Mesodermal cell (in vitro differentiated cells): ENCODE data around the gene GEMIN2.
"Not testable (repeated sequence)": the region's sequence is repeated elsewhere in the genome, so short reads cannot be mapped to it uniquely, and the experiment has no call there.

Experiments used
- H3K27ac ChIP-seq: 2 replicates; pipeline ENCODE4 v1.7.0; 2013; ENCODE audit warnings: mild to moderate bottlenecking, low read depth, low read length, moderate library complexity; ENCODE audit not compliant: severe bottlenecking
- H3K36me3 ChIP-seq: 2 replicates; pipeline ENCODE4 v1.7.1; 2013; ENCODE audit warnings: mild to moderate bottlenecking, low read length, moderate library complexity; ENCODE audit not compliant: control insufficient read depth, insufficient read depth
- H3K4me1 ChIP-seq: one replicate; pipeline ENCODE4 v1.7.1; 2013; ENCODE audit warnings: mild to moderate bottlenecking, low read length; ENCODE audit not compliant: insufficient read depth, control insufficient read depth, poor library complexity, severe bottlenecking
- H3K4me3 ChIP-seq: 2 replicates; pipeline ENCODE4 v1.7.0; 2013; ENCODE audit warnings: low read length, control low read depth, mild to moderate bottlenecking; ENCODE audit not compliant: insufficient read depth, poor library complexity, severe bottlenecking; ENCODE audit errors: extremely low read depth
- H3K9me3 ChIP-seq: 2 replicates; pipeline ENCODE4 v1.7.1; 2013; ENCODE audit warnings: mild to moderate bottlenecking, low read length, moderate library complexity; ENCODE audit not compliant: control insufficient read depth
- WGBS, 2 experiments: methylation state at CpG; one replicate each; pipeline ENCODE4 v1.1.5; 2013; ENCODE audit warnings: missing lambda C conversion rate in 2 of 2; ENCODE audit not compliant: insufficient coverage in 2 of 2; 5-methylcytosine and 5-hydroxymethylcytosine counted together

GEMIN2 gene

DNA sequence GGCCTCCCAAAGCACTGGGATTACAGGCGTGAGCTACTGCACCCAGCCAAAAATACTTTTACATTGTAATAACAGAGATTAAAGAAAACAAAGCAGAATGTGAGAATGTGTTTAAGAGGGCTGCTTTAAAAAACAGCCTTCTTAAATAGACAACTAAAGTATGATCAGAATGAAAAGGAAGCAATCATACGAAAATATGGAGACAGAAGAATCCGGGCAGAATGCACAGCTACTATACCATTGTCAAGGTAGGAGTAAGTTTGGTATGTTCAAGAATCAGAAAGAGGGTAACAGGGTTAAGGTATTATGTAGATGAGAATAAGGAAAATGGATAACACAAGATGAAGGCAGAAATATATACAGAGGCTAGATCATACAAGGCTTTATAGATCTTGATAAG, 19.6 kb upstream of the GEMIN2 start:
- H3K4me3 ChIP-seq, result no peak overlapping the region
- H3K9me3 ChIP-seq, result no peaks in the 10 kb centered on the region
- H3K27ac ChIP-seq, result no peak overlapping the region
- H3K36me3 ChIP-seq, result peaks cover 68% of the 10 kb centered on the region
- peaks cover 5% of the 10 kb centered on the region for H3K4me1 ChIP-seq
- WGBS, 2 experiments, result 92 to 100% methylated on average over 2 of the region's 3 CpGs

DNA sequence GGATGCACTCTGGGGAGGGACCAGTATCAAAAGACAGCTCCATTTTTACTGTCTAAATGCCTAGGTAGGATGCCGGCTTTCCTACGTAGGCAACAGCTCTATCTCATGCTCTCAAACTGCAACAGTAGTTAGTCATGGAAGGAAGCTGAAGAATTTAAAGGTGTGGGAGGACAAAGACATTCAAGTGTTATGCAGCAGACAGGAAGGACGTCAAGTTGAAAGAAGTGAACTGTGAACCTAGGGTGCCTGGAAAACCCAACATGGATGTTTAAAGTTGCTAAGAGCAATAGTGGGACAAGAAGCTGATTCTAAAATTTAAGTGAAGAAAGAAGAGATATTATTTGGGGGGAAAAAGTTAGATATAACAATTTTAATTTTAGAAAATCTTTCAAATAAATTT, 17.0 kb upstream of the GEMIN2 start:
- peak overlapping the region; percentile 36 for H3K27ac ChIP-seq
- H3K4me3 ChIP-seq, result no peak overlapping the region
- H3K4me1 ChIP-seq, result peaks cover 9% of the 10 kb centered on the region
- H3K9me3 ChIP-seq, result no peaks in the 10 kb centered on the region
- 25 to 56% methylated on average over 1 of the region's 3 CpGs for WGBS, 2 experiments
- peaks cover 46% of the 10 kb centered on the region for H3K36me3 ChIP-seq

DNA sequence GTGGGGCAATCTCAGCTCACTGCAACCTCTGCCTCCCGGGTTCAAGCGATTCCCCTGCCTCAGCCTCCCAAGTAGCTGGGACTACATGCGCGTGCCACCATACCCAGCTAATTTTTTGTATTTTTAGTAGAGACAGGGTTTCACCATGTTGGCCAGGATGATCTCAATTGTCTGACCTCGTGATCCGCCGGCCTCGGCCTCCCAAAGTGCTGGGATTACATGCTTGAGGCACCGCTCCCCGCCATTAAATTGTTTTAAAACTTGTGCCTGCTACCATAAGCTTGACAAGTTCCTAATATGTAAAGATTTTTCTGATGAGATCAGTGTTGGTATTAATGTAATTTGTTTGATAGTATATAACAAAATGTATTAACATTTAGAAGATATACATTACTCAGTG, 14.9 kb upstream of the GEMIN2 start:
- H3K9me3 ChIP-seq, H3K4me1 ChIP-seq, H3K4me3 ChIP-seq, H3K27ac ChIP-seq: not testable (repeated sequence)
- 90 to 98% methylated on average over 4 to 6 of the region's 10 CpGs for WGBS, 2 experiments
- peaks cover 31% of the 10 kb centered on the region for H3K36me3 ChIP-seq

DNA sequence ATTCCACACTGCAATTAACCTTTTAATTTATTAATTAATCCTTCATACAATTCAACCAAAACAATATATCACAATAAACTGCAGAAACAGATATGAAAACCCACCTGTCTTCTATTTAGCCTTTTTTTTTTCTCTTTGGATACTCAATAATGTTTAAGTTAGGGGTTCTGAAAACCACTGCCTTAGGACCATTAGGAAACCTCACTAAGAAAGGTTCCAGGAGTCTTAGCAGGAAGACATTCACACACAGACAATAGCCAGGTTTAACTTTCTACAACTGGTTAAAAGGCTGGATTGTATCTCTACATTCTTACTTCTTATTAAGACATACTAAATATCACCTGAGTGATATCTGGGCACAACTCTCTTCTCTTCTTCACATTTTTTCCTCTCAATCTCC, 14.4 kb upstream of the GEMIN2 start:
- Histone ChIP-seq H3K36me3 (peaks cover 26% of the 10 kb centered on the region), H3K27ac (no peak overlapping the region), H3K4me1 (peaks cover 9% of the 10 kb centered on the region), H3K4me3 (no peak overlapping the region), H3K9me3 (no peaks in the 10 kb centered on the region)

DNA sequence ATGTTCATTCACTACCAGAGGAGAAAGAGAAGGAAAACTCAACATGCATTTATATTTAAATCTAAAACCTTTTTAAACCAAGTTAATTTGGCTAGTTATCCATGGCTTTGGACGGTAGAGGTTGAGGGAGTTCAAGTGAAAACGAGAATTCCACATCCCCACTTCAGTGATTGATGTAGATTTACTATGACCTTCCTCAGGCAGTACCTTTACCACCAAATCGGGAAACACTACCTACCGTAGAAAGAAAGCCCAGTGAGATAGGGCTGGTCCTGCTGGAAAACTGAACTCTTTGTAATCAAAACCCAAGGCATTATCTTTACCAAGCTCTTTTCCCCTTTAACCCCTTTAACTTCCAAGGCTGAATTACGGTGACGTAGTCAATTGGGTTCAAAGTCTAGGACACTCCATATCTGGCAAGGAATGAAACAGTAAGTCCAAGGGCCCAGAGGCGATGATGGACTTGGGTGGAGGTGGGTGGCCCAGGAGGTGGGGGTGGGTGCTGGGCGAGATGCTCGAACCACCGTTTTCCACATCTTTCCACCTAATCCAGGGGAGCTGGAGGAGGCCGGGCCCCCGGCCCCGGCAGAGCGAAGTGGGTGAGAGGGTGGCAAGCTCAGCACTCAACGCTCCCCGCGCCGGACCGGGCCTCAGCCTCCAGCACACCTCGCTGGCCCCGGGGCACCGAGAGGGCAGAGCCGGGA, 11.7 kb upstream of the GEMIN2 start:
- Histone ChIP-seq H3K4me1 (peaks cover 4% of the 10 kb centered on the region), H3K4me3 (peak overlapping the region; percentile 93), H3K27ac (peak overlapping the region; percentile 96), H3K9me3 (no peaks in the 10 kb centered on the region), H3K36me3 (peaks cover 4% of the 10 kb centered on the region)
- 1 to 7% methylated on average over 10 to 17 of the region's 23 CpGs for WGBS, 2 experiments

DNA sequence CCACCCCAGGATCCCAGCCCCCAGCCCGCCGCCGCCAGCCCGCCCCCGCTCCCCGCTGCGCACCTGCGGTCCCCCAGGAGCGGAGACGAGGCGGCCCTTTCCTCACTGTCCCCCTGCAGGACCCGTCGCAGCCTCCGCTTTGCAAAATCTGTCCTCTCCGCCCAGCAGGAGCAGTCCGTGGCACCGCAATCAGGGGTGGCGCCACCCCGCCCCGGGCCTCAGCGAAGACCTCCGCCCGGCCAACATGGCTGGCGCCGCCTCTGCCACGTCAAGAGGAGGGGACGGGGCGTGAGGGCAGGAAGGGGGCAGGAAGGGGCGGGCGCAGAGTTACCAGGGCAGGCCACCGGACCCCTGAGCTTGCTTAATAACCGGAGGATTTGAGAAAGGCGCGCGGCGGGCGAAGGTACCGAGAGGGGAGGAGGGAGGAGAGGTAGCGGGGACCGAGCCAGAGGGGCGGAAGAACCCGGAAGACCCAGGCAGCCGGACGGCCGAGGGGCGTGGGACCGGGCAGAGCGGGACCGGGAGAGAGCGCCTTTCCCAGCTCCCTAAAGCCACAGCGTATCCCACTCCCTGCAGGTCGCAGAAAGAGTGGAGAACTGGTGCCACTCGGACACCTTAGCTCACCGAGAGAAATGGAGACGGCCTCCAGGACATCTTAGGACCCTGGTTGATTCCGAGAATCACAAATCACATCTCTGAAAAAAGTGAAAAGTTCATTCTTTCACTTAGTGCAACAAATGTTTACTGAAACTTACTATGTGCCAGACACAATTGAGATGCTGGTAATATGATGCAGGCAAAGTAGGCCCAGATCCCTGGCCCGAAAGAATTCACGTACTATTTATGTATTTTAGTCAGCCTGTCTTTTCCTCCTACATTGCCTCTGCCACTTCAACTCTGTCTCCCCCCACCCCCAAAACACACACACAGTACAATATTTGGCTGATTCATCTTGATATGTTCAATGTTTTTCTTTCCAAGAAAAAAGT, 10.9 kb upstream of the GEMIN2 start, which contains the start of gene SEC23A:
Gene SEC23A, minus strand, starts transcription at position 267 of the 989 bp plus-strand sequence. CDS start 7,117 bp downstream, outside the sequence.
- no peaks in the 10 kb centered on the region for H3K9me3 ChIP-seq
- 0 to 1% methylated on average over 41 to 52 of the region's 58 CpGs for WGBS, 2 experiments
- H3K36me3 ChIP-seq, result peaks cover 4% of the 10 kb centered on the region
- peak within 1 kb of the TSS; percentile 93 for H3K4me3 ChIP-seq
- H3K4me1 ChIP-seq, result peaks cover 3% of the 10 kb centered on the region
- peak within 1 kb of the TSS; percentile 96 for H3K27ac ChIP-seq

DNA sequence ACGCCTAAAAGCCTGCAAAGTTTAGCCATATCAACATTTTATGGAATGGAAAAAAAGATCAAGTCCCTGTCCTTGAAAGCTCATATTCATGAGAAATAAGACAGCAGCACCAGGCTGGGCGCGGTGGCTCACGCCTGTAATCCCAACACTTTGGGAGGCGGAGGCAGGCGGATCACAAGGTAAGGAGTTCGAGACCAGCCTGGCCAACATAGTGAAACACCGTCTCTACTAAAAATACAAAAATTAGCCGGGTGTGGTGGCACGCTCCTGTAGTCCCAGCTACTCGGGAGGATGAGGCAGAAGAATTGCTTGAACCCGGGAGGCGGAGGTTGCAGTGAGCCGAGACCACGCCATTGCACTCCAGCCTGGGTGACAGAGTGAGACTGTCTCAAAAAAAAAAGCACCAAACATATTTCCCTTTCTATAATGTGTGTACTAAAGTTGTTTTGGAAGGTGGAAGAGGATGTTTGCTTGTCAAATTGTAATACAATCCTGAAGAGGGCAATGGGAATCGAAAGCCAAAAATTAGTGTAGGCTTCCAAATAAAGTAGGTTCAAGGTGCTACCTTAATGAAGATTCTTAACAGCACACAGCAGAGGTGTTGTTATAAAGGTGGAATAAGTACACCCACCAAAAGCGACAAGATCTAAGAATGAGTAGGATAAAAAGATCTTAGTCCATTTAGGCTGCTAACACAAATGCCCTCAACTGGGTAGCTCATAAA, 9.9 kb upstream of the GEMIN2 start:
- H3K9me3 ChIP-seq, H3K36me3 ChIP-seq, H3K4me1 ChIP-seq: not testable (repeated sequence)
- Histone ChIP-seq H3K27ac (peak overlapping the region; percentile 96), H3K4me3 (peak overlapping the region; percentile 93)
- 98% methylated on average over 11 to 12 of the region's 17 CpGs for WGBS, 2 experiments

DNA sequence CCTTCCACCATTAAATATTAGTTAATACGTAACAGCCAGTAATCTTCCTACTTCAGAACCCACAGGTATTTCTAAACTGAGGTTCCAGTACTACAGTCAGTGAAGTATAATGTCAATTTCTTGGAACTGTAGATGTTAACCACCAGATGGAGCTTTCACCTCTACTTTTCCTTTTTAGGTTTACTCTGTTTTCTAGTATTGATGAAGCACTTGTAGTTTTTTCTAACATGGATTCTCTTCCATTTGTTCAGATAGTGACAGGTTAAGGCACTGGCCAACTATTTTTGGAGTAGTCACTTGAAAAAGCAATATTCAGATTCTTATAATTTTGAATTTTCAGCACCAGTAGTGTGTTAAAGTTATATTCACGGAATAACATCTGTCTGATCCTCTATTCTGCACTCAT, 6.5 kb upstream of the GEMIN2 start:
- H3K9me3 ChIP-seq, result no peaks in the 10 kb centered on the region
- H3K27ac ChIP-seq, result no peak overlapping the region
- H3K36me3 ChIP-seq, result no peaks in the 10 kb centered on the region
- no CpG with 5 or more reads among the region's 2 CpGs for WGBS, 2 experiments
- H3K4me1 ChIP-seq, result no peaks in the 10 kb centered on the region
- no peak overlapping the region for H3K4me3 ChIP-seq

DNA sequence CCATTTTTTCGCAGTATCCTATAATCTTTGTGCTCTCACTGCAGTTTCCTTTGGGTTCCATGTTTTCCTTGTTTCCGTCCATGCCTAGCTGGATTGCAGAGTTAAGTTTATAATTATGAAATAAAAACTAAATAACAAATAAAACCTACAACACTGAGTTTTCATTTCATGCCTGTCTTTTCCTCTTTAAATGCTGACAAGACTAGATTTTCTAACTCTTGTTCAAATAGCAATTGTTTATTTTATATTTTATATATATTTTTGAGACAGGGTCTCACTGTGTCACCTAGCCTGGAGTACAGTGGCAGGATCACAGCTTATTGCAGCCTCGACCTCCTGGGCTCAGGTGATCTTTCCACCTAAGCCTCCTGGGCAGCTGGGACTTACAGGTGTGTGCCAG, 5.3 kb upstream of the GEMIN2 start:
- no peaks in the 10 kb centered on the region for H3K4me1 ChIP-seq
- no peaks in the 10 kb centered on the region for H3K9me3 ChIP-seq
- H3K4me3 ChIP-seq, result no peak overlapping the region
- H3K27ac ChIP-seq, result no peak overlapping the region
- H3K36me3 ChIP-seq, result no peaks in the 10 kb centered on the region
- 85 to 95% methylated on average over 2 of the region's 3 CpGs for WGBS, 2 experiments

DNA sequence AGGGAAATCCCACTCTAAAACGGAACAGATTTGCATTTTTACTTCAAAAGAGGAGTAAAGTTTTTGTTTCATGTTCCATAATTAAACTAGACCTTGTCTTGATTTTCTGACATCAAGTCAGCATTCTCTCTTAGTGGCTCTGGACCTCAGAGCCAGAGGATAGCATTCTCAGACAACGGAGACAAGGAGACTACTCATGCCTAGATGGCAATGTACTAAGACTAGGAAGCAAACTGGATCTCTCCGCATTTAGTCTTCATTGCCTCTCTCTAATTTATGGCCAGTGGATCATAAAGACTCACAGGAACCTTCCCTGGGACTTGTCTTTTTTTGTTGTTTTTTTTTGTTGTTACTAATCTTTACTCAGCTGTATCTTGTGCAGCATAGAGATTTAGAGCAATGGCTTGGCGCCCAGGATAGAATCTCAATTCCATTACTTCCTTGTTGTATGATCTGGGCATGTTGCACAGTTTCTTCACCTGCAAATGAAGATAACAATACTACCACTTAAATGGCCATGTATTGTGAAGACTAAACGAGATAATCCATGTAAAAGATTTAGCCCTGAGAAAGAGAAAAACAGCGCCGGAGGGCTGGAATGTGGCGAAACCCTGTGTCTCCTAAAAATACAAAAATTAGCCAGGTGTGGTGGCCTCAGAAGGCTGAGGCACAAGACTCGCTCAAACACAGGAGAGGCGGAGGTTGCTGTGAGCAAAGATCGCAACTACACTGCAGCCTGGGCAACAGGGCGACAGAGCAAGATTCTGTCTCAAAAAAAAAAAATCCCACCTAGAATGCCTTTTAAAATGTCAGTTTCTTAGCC, 4.0 kb upstream of the GEMIN2 start:
- Histone ChIP-seq H3K4me1 (peaks cover 5% of the 10 kb centered on the region), H3K27ac (no peak overlapping the region), H3K9me3 (no peaks in the 10 kb centered on the region), H3K36me3 (no peaks in the 10 kb centered on the region), H3K4me3 (no peak overlapping the region)
- WGBS, 2 experiments, result 100% methylated on average over 3 to 4 of the region's 12 CpGs
